ENCODE data around the gene SSPN.

The SSPN gene

DNA sequence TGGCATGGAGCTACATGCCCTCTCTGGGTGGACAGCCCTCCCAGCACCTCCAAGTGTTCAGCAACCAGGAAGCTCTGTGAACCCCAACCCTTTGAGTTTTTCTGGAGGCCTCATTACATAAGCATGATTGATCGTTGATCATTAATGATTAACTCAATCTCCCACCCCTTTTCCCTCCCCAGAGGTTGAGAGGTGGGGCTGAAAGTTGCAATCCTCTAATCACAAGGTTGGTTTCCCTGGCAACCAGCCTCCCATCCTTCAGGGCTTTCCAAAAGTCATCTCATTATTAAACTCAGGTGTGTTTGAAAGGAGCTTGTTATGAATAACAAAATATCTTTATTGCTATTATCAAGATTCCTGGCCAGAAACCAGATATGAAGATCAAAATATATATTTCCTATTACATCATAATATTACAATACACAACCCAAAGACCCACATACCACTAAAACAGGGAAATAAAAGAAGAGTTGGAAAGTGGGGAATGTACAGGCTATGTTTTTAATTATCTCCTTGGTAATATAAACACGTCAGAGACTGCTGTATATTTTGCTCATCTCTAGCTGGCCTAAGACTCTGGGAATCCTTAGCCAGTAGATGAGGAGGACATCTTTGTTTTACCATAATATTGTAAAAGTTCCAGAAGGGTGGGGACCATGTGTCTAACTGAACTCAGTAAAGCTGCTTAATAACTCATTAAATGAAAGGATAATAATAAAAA, 73.6 kb downstream of the SSPN start:
- no peak for DNase-seq

DNA sequence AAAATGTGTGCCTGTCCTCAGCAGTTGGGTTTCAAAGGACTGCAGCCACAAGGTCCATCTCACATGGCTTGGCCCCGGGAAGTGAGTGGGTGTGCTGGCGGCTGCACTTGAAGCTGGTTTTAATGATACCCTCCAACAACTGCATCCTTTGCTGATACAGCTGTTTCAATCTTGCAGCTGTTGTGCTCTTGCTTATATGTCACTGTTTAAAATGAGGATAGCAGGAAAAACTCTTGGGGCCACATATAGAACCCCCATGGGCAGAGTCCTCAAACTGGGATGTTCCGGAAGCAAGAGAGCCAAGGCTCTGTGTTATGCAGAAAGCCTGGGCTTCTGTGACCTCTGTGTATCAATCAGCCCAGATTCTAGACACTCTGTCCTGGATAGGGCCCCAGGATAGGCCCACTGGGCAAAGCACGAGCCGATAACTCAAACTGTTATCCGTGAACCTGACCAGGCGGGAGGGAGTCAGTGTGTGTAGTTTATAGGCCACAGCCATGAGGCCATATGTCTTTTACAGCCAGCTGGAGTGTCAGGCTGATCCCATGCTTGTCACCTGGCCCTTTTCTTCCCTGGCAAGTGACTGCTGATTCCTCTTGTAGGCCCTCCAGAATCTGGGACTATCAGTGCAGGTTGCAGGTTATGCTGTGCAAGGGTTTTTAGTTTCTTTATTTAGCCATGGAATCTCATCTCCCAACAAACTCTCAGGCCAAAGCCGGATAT, 74.3 kb downstream of the SSPN start:
- DNase-seq = no peak

DNA sequence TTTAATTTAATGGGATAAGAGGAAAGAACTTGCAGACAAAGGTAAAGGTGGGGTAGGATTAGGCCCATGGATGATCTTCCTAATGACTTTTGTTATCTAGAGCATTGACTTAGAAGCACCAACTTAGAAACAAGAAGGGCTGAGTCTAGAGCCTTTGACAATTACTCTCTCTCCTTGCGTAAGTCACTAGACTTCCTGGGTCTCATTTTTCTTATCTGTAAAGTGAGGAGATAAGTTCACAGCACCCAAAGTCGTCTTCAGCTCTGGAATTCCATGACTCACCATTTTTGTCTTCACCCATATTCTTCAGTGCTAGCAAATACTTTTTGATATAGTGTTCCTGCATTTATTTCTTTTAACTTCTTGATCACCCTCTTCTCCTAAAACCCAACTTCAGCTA, 75.7 kb downstream of the SSPN start:
- no peak for DNase-seq

DNA sequence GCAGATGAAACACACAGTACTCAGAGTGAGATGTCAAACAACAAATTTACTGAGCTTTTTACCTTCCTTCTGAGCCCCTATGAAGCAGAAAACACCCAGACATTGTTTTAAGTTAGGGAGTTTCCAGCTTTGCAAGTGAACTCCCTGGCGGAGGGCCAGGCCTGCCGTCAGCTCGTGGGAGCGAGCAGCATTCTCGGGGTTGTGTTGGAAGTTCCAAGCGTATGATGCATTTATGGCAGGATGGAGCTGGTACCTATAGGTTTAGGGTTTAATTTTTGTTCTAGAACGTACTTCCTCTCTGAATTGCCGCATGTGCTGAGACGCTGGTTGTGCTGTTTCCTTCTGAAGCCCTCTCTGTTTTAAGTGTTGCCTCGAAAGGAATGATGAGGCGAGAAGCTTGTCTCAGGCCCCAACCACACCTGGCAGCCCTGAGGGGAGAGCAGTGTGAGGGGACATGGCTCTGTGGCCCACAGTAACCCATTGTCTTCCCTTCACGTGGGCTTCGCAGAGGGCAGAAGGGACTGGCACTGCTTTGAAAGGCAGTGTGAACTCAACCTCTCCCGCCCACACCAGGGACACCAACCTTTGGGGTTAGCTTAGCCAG, 76.6 kb downstream of the SSPN start:
- DNase-seq = no peak

DNA sequence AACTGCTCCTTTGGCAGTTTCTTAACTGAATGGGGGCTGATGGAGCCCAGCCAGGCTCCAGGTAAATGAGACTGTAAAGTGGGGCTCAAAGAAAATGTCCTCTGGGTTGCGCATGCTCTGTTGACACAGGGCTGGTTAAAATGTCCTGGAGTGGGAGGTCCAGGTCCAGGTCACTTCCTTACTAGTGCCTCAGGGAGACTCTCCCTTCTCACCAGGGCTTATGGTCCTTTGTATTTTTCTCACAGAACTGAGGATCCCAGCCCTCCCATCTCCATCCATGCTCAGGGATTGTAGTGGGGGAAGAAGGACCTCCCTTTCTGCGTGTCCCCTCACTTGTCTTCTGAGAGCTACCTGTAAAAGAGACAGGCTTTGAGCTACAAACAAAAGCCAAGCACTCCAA, 77.5 kb downstream of the SSPN start:
- DNase-seq = no peak

DNA sequence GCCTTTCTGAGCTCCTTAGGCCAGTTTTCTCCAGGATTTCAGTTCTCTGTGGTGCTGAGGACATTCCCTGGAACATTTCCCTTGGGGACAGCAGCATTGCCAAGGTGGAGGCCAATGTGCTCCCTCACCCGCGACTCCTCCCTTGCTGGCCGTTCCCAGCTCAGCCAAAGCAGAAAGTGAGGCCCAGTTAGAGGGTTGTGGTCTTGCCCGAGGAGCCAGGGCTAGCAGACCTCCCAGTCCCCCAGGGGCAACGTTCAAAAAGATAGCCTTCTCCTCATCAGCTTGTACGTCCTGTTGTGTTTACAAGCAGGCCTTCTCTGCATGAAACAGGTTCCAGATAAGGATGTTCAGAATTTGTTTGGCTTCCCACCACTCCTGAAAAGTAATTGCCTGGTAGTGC, 78.4 kb downstream of the SSPN start:
- DNase-seq = no peak

DNA sequence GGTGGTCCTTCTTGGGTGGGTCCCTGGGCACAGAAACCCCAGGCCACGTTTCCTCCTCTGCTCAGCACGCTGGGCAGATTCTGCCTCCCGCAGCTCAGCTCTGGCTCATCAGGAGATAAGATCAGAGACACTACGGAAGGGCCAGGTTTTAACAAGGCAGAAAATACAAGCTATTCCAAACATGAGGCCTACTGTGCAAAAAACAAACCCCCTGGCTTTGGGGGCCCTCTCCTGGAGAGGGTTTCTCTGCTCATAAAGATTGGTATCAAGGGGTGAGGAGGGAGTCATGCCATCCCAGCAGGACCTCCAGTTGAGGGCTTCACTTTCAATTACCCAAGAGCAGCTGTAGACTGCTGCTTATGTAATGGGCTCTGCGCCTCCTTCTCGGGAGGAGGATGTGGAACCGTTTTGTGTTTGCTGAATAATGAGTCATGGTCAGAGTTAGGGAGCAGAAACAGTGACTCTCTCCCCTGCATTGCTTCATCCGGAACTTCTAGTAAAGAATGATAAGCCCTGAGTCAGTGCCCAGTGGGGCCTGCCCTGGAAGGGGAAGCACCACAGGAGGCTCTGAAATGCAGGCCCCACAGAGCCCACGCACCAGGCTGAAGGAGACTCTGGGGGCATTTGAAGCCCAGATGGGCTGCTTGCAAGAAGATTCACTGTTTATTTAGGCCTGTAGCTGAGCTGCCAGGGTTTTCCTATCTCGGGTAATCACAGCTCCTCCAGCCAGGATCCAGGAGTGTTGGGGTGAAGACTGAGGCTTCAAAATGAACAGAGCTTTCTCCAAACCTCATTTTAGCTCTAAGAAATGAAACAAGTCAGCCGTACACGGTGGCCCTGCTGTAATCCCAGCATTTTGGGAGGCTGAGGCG, 79.3 kb downstream of the SSPN start:
- DNase-seq = no peak

DNA sequence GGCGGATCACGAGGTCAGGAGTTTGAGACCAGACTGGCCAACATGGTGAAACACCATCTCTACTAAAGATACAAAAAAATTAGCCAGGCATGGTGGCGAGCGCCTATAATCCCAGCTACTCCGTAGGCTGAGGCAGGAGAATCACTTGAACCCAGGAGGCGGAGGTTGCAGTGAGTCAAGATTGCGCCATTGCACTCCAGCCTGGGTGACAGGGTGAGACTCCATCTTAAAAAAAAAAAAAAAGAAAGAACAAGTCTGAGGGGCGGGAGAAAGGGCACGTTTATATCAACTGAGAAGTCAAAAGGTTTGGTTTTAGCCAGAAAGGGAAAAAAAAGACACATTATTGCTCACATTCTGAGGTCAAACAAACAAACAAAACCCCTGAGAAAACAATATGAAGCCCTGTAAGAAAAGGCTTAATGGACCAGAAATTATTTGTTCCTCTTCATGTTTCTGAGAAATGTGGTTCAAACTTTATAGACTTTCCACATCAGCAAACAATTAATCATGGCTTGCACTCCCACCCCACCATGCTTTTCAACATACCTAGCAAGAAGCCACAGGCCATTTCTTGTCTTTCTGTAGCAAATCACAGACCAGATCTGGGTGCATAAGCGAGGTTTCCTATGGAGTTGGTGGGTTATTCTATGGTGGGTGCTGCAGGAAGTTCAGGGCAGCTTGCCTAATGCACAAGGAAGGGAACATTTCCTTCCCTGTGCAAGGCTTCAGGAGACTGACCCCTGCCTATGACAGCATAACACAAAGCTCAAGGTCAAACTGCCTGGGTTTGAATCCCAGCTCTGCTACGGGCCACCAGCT, 80.1 kb downstream of the SSPN start:
- no peak for DNase-seq

DNA sequence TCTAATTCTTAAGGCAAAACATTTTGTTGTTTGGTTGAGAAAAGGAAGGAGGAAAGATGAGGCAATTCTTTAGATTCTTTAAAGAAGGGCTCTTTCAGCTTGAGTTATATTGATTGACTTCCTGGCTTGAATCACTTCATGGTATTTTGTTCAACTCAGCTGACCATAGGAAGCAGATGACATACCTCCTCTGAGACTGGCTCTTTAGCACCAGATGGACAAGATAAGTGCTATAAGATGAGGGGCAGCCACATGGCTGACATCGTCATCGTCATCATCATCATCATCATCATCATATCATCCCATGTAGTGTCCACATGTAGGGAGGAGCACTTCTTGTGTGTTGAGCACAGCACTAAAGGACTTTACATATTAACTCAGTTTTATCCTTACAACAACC, 81.3 kb downstream of the SSPN start:
- DNase-seq = no peak

DNA sequence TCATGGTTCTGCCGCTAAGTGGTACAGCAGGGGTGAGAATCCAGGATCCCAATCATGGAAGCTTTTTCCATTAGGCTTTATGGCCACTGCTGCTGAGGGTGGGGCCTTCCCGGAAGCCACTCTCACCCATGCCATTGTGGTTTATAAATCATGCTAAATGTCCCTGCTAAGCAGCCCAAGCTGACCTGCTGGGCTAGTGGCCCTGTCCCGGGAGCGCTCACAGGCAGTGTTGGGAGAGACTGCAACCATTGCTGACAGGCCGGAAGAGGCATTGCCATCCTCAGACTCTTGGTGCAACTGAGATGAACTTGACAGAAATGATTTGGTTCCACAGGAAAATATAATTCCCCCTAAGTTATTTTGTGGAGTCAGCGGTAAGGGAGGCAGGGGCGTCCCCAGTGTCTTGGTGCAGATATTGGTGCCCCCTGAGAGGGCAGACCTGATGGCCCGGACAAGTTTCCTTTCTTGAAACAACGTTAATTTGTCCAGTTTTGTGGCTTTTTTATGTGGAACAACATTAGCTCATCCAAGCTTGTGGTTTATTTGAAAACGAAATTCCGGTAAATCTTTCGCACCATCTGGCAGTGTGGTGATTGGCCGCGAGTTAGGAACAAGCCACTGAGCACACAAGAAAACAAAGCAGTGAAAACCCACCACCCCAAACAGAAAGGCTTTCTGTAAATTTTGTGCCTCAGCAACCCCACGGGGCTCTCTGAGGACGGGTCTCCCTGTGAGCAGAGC, 82.3 kb downstream of the SSPN start:
- DNase-seq = no peak

DNA sequence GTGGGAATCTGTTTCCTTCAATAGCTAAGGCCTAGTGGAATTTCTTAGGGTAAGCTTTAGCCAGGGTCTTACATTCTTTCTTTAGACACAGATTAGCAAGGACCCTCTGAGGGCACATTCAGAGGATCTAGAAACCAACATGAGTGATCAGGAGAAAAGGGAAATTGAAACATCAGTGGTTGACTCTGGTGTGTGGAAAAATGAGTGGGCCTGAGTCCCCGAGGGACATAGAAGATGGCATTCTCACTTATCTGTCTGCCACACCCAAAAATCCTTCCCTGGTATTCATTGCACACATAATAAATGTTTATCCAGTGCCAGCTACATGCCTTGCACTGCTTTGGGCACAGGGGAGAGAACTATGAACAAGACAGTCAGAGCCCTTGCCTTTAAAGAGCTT, 82.9 kb downstream of the SSPN start:
- no peak for DNase-seq

DNA sequence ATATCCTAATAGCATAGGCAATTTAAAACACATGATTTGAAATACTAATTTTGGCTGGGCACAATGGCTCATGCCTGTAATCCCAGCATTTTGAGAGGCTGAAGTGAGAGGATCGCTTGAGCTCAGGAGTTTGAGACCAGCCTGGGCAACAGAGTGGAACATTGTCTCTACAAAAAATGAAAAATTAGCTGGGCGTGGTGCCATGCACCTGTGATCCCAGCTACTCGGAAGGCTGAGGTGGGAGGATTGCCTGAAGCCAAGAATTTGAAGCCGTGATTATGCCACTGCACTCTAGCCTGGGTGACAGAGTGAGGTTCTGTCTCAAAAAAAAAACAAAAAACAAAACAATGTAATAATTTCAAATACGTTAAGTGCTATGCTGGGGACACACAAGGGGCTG, 83.3 kb downstream of the SSPN start:
- DNase-seq = no peak

DNA sequence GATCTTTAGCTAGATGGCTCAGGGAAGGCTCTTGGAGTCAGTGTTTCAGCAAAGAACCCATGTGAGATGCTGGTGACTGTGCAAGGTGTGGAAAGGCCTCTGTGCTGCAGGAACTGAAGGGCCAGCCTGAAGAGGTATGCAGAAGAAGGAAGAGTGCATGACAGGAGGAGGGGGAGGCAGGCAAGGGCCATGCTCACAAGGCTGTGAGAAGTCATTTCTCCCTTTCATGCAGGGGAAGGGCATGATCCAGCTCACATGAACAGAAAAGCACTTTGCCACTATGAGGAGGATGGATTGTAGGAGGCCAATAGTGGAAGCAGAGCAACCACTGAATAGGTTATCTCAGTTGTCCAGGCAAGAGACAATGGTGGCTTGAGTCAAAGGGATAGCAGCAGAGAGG, 83.7 kb downstream of the SSPN start:
- no peak for DNase-seq

DNA sequence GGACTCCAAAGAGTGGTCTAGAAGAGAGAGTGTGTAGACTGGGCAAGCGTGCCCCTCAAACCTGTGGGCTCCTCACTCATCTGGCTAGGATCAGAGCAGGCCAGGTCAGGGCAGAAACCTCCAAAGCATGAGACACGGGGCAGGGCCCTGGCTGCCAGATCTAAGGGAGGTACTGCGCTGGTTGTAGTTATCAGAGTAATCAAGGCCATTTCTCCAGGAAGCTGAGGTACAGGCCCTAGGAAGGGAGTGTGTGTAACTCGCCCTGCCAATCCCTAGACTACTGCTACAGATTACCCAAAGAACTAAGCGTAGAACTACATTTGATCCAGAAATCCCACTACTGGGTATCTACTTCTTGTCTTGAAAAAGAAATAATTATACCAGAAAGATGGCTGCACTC, 84.5 kb downstream of the SSPN start:
- no peak for DNase-seq

DNA sequence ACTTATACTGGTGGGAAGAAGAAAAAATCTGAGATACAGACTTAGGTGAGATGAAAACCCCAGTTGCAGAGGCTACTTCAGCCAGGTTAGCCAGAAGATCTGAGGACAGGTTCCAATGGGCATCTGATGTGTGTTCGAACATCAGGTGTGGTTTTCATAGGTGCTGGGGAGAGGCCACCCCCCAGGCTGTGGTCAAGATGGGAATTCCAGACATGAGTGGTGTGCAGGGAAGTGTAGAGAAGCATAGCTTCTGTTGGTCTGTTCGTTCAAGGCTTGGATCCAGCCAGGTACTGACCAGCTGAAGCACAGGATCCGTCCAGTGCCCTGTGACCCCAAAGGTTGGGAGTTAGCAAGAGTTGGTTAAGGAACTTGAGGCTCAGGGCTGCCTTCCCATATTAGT, 85.5 kb downstream of the SSPN start:
- DNase-seq = no peak

DNA sequence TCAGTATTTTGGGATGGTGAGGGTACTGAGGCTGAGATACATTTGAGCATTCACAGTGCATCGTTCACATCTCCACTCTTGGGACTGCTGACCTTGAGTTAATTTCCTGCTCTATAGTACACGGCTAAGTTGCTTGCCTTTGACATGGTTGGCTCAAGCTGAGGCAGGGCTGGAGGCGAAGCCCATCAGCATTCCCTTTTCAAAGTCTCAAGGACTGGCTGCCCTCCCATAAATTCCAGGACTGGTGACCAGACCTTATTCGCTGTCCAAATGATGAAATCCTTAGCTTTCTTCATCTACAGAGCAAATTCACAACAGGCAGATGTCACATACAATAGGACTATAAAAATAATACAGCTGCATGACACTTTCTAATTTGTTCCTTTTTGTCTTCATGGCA, 85.9 kb downstream of the SSPN start:
- no peak for DNase-seq

DNA sequence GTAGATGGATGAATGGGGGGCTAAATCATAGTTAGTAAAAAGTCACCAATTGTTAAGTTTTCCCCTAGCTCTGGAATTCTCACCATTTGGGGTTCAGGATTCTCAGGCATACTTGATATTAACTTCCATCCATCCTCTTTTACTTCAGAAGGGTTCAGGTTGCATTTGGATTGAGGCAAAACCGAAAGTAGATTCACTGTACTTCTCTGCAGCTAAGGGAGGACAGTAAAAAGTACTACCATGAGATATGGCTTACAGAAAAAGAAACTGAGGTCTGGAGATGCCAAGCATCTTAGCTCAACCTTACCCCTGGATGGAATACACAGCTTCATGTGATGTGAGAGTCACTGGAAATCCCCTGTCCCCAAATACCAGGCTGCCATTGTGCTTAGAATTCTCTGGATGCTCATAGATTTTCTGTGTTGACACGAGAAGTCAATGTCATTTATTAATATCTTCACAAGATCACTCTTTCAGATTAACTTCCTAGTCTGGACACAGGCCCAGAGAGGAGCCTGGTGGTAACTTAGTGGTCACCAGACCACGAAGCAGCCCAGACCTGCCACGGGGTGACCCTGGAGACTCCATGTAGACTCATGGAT, 87.1 kb downstream of the SSPN start:
- DNase-seq = no peak

DNA sequence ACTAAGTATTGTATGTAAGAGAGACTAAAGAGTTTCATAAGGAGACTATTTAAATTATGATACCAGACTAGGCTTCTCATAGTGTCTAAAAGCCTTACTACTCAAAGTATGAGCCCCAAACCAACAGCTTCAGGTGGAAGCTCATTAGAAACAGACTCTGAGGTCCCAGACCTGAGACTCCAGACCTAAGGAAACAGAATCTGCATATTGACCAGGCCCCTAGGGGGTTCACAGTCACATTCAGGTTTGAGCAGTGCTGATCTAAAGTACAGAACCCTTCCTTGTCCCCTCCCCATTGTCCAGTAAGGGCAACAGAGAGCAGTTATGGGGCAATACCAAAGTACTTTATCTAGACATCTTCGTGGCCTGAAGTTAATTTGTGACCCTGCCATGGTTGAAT, 87.7 kb downstream of the SSPN start:
- no peak for DNase-seq

DNA sequence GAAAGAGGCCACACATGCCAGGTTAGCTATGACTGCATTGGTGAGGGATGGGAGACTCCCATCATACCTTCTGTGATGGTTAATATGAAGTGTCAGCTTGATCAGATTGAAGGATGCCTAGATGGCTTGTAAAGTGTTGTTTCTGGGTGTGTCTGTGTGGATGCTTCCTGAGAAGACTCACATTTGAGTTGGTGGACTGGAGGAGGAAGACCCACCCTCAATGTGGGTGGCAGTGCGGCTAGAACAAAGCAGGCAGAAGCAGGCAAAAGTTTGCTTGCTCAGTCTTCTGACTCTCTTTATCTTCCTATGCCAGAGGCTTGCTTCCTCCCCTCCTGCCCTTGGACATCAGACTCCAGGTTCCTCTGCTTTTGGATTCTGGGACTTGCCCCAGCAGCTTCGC, 88.2 kb downstream of the SSPN start:
- DNase-seq = no peak

DNA sequence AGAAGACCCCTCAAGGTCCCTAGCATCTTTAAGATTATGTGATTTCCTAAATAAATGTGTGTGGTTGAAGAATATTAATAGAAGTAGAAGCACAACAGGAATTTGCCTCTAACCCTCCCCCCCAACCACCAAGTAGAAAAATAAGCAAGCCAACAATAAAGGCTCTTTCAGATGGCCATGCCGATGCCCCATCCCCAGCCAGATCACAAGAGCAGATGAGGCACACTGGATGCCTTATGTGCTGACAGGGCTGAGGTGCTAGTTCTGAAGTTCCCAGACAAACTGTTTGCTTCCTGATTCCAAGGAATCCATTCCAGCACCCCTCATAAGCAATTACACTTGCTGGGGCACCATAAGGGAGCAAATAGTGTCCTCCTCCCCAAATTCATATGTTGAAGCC, 90.0 kb downstream of the SSPN start:
- no peak for DNase-seq

DNA sequence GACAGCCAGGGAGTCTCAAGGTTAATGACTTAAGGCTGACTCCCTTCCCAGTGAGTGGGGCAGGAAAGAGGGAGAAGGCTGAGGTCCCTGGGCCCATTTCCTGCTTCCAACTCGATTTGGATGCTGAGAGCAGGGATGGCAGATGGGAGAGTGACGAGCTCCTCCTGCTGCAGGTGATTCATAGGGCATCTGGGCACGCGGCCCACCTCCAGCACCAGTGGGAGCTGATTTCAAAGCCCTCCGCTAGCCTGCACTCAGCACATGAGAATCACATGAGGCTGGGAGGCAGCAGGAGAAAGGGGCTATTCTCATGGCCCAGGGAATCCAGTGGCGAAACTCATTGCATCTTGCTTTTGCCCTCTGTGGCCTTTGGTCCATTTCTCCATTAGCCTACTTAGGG, 90.8 kb downstream of the SSPN start:
- DNase-seq = no peak
